ENCODE measurements around the gene TRPT1. TPM values are rescaled to one million over a fixed set of nuclear protein-coding genes. Genes with fewer than 3 reads are reported as not detected.

TRPT1 gene
- total and polyA plus RNA-seq, 2 experiments from 2014 or later = 36.9 to 52.2 TPM

DNA sequence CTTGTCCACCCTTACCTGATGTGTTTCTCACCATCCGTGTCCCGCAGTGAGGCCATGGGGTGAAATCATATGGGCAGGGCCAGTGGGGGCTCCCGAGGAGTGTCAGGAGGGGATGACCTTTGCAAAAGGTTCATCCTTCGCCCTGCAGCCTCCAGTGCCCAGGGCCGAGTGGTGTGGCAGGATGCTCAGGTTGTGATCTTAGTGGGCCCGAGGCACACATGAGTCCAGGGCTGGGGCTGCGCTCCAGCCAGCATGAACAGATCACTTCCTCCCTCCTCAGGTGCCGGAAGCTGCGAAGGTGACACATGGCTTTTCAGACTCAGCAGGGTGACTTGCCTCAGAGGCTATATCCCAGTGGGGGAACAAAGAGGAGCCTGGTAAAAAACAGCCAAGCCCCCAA is 12.1 kb upstream of the TRPT1 start:
- TF ChIP-seq, protein P1, sequence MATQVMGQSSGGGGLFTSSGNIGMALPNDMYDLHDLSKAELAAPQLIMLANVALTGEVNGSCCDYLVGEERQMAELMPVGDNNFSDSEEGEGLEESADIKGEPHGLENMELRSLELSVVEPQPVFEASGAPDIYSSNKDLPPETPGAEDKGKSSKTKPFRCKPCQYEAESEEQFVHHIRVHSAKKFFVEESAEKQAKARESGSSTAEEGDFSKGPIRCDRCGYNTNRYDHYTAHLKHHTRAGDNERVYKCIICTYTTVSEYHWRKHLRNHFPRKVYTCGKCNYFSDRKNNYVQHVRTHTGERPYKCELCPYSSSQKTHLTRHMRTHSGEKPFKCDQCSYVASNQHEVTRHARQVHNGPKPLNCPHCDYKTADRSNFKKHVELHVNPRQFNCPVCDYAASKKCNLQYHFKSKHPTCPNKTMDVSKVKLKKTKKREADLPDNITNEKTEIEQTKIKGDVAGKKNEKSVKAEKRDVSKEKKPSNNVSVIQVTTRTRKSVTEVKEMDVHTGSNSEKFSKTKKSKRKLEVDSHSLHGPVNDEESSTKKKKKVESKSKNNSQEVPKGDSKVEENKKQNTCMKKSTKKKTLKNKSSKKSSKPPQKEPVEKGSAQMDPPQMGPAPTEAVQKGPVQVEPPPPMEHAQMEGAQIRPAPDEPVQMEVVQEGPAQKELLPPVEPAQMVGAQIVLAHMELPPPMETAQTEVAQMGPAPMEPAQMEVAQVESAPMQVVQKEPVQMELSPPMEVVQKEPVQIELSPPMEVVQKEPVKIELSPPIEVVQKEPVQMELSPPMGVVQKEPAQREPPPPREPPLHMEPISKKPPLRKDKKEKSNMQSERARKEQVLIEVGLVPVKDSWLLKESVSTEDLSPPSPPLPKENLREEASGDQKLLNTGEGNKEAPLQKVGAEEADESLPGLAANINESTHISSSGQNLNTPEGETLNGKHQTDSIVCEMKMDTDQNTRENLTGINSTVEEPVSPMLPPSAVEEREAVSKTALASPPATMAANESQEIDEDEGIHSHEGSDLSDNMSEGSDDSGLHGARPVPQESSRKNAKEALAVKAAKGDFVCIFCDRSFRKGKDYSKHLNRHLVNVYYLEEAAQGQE (IDR thresholded peaks at IDR 0.05; ENCODE audit: unreplicated experiment) = no peak
- TF ChIP-seq ZNF114 (CRISPR knock-in tag; IDR thresholded peaks at IDR 0.05) = no peak
- TF ChIP-seq POLR2AphosphoS5 (IDR thresholded peaks at IDR 0.05; ENCODE audit: low read depth) = no peak
- TF ChIP-seq, protein P2, sequence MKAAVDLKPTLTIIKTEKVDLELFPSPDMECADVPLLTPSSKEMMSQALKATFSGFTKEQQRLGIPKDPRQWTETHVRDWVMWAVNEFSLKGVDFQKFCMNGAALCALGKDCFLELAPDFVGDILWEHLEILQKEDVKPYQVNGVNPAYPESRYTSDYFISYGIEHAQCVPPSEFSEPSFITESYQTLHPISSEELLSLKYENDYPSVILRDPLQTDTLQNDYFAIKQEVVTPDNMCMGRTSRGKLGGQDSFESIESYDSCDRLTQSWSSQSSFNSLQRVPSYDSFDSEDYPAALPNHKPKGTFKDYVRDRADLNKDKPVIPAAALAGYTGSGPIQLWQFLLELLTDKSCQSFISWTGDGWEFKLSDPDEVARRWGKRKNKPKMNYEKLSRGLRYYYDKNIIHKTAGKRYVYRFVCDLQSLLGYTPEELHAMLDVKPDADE (IDR thresholded peaks at IDR 0.05) = no peak
- TF ChIP-seq, protein P3, sequence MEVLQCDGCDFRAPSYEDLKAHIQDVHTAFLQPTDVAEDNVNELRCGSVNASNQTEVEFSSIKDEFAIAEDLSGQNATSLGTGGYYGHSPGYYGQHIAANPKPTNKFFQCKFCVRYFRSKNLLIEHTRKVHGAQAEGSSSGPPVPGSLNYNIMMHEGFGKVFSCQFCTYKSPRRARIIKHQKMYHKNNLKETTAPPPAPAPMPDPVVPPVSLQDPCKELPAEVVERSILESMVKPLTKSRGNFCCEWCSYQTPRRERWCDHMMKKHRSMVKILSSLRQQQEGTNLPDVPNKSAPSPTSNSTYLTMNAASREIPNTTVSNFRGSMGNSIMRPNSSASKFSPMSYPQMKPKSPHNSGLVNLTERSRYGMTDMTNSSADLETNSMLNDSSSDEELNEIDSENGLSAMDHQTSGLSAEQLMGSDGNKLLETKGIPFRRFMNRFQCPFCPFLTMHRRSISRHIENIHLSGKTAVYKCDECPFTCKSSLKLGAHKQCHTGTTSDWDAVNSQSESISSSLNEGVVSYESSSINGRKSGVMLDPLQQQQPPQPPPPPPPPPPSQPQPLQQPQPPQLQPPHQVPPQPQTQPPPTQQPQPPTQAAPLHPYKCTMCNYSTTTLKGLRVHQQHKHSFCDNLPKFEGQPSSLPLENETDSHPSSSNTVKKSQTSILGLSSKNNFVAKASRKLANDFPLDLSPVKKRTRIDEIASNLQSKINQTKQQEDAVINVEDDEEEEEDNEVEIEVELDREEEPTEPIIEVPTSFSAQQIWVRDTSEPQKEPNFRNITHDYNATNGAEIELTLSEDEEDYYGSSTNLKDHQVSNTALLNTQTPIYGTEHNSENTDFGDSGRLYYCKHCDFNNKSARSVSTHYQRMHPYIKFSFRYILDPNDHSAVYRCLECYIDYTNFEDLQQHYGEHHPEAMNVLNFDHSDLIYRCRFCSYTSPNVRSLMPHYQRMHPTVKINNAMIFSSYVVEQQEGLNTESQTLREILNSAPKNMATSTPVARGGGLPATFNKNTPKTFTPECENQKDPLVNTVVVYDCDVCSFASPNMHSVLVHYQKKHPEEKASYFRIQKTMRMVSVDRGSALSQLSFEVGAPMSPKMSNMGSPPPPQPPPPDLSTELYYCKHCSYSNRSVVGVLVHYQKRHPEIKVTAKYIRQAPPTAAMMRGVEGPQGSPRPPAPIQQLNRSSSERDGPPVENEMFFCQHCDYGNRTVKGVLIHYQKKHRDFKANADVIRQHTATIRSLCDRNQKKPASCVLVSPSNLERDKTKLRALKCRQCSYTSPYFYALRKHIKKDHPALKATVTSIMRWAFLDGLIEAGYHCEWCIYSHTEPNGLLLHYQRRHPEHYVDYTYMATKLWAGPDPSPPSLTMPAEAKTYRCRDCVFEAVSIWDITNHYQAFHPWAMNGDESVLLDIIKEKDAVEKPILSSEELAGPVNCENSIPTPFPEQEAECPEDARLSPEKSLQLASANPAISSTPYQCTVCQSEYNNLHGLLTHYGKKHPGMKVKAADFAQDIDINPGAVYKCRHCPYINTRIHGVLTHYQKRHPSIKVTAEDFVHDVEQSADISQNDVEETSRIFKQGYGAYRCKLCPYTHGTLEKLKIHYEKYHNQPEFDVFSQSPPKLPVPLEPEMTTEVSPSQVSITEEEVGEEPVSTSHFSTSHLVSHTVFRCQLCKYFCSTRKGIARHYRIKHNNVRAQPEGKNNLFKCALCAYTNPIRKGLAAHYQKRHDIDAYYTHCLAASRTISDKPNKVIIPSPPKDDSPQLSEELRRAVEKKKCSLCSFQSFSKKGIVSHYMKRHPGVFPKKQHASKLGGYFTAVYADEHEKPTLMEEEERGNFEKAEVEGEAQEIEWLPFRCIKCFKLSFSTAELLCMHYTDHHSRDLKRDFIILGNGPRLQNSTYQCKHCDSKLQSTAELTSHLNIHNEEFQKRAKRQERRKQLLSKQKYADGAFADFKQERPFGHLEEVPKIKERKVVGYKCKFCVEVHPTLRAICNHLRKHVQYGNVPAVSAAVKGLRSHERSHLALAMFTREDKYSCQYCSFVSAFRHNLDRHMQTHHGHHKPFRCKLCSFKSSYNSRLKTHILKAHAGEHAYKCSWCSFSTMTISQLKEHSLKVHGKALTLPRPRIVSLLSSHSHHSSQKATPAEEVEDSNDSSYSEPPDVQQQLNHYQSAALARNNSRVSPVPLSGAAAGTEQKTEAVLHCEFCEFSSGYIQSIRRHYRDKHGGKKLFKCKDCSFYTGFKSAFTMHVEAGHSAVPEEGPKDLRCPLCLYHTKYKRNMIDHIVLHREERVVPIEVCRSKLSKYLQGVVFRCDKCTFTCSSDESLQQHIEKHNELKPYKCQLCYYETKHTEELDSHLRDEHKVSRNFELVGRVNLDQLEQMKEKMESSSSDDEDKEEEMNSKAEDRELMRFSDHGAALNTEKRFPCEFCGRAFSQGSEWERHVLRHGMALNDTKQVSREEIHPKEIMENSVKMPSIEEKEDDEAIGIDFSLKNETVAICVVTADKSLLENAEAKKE (CRISPR knock-in tag; IDR thresholded peaks at IDR 0.05) = no peak
- no peak for TF ChIP-seq EZH2 (IDR thresholded peaks at IDR 0.05; ENCODE audit: low read depth, unreplicated experiment)
- TF ChIP-seq ZNF331 (CRISPR knock-in tag; IDR thresholded peaks at IDR 0.05; ENCODE audit: low read depth) = no peak
- TF ChIP-seq CREB1 (CRISPR knock-in tag; IDR thresholded peaks at IDR 0.05; ENCODE audit: low read depth) = no peak
- no peak for TF ChIP-seq STAT1 (IDR thresholded peaks at IDR 0.05; ENCODE audit: unreplicated experiment)
- no peak for TF ChIP-seq NANOG (IDR thresholded peaks at IDR 0.05; ENCODE audit: borderline replicate concordance)
- TF ChIP-seq, protein P4, sequence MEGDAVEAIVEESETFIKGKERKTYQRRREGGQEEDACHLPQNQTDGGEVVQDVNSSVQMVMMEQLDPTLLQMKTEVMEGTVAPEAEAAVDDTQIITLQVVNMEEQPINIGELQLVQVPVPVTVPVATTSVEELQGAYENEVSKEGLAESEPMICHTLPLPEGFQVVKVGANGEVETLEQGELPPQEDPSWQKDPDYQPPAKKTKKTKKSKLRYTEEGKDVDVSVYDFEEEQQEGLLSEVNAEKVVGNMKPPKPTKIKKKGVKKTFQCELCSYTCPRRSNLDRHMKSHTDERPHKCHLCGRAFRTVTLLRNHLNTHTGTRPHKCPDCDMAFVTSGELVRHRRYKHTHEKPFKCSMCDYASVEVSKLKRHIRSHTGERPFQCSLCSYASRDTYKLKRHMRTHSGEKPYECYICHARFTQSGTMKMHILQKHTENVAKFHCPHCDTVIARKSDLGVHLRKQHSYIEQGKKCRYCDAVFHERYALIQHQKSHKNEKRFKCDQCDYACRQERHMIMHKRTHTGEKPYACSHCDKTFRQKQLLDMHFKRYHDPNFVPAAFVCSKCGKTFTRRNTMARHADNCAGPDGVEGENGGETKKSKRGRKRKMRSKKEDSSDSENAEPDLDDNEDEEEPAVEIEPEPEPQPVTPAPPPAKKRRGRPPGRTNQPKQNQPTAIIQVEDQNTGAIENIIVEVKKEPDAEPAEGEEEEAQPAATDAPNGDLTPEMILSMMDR (conservative IDR thresholded peaks at IDR 0.05; ENCODE audit: low read depth in 2 of 2) = no peak
- TF ChIP-seq JUNB (IDR thresholded peaks at IDR 0.05; ENCODE audit: unreplicated experiment) = no peak
- TF ChIP-seq EZH2phosphoT487 (IDR thresholded peaks at IDR 0.05; ENCODE audit: unreplicated experiment) = no peak
- H3K4me2 ChIP-seq = no peak overlapping the region
- peaks cover 29% of the 10 kb centered on the region for H3K27me3 Mint-ChIP-seq (ENCODE audit: insufficient read depth, low read depth, poor library complexity)
- peaks cover 7% of the 10 kb centered on the region; the same call in 1 of the 2 replicates for H3K27me3 ChIP-seq (ENCODE audit: insufficient read depth)
- H3K36me3 Mint-ChIP-seq (ENCODE audit: low read depth) = peaks cover 11% of the 10 kb centered on the region
- no peaks in the 10 kb centered on the region for H3K36me3 ChIP-seq (ENCODE audit: insufficient read depth)
- peaks cover 16% of the 10 kb centered on the region; the same call in 1 of the 2 replicates for H3K4me1 ChIP-seq (ENCODE audit: insufficient read depth)
- peaks cover 20% of the 10 kb centered on the region for H3K4me1 Mint-ChIP-seq
- no peak overlapping the region for H3K27ac ChIP-seq (ENCODE audit: low read depth)
- H3K9me2 ChIP-seq (ENCODE audit: insufficient read depth) = no peaks in the 10 kb centered on the region
- H4K20me1 ChIP-seq (replicated peaks; ENCODE audit: insufficient read depth) = no peaks in the 10 kb centered on the region; the same call in 1 of the 2 replicates
- H3K9me3 Mint-ChIP-seq = no peaks in the 10 kb centered on the region
- peaks cover 12% of the 10 kb centered on the region for H3K79me2 ChIP-seq (replicated peaks; ENCODE audit: insufficient read depth)
- H3F3A ChIP-seq (replicated peaks; ENCODE audit: low read depth) = peaks cover 32% of the 10 kb centered on the region
- no peak overlapping the region for H3K4me3 Mint-ChIP-seq
- no peak for ATAC-seq
- DNase-seq (ENCODE audit: low spot score) = no peak
- H3K4me3 ChIP-seq = no peak overlapping the region
- no peak overlapping the region for H2AFZ ChIP-seq
- H3K27ac Mint-ChIP-seq = no peak overlapping the region
